AG08395 (cell line): Measurements from ENCODE around the gene KBTBD13.

Experiments used
- DNase-seq: peaks from one replicate; pipeline ENCODE4 v3.0.0; 2012; ENCODE audit warnings: mixed read lengths, low spot score

The KBTBD13 gene

DNA sequence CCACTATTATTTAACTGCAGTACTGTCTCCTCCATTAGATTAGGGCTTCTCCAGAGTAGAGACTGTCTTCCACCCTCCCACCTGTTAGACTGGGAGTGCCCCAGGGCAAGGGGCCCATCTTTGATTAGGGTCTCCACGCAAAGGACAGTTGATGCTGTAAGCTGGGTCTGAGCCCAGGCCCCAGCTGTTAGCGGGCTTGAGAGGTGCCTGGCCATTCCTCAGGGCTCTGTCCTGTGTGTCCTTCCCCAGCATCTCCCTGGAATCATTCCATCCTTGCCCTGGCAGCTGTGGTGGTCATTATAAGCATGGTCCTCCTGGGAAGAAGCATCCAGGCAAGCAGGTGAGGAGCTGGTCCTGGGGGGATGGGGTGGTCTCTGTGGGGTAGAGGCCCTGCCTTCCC lies 25.3 kb upstream of the KBTBD13 start:
- DNase-seq, result no peak

DNA sequence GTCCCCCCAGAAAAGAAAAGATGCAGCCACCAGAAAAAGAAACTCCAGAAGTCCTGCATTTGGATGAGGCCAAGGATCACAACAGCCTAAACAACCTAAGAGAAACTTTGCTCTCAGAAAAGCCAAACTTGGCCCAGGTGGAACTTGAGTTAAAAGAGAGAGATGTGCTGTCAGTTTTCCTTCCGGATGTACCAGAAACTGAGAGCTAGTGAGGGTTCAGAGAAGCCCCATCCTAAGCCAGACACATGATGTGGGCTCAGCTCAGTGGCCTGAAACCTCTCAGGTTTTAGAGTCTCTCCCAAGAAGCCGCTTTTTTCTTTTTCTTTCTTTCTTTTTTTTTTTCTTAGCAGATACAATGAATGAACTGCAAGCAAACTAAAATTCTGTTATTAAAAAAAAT lies 23.6 kb upstream of the KBTBD13 start:
- no peak for DNase-seq

DNA sequence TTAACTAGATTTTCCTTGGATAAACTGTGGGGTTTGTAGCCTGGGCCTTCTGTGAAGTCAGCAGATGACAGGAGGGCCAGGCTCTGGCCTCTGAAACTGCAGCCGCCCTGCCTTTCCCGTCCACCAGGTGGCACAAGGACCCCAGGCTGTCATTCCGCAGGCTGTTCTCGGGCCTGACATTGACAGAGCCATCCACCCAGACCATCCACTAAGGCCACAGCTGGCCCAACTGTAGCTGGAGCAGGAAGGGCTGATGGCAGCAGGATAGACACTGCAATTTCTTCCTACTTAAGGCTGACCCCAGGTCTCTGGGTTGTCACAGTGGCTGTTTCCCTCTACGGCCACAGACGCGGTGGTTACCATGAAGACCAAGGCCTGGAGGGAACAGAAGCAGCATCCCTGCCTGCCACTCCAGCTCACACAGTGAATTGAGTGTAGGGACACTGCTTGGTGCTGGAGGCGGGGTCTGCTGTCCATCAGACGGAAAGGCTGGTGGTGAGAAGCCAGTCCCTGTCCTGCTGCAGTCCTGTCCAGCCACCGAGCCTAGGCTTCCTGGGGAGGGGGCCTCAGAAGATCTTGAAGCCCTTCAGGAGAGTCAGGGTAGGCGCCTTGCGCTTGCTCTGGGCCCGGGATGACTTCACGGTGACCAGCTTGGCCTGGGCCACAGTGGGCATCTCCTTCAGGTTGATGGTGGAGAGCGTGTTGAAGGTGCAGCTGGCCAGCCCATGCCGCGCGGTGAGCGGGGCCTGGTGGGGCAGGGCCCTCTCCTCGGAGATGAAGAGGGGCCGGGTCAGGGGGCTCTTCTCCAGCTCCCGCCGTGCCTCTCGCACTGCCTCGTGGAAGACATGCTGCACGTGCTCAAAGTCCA lies 22.0 kb upstream of the KBTBD13 start:
- DNase-seq, result peak; percentile 87

DNA sequence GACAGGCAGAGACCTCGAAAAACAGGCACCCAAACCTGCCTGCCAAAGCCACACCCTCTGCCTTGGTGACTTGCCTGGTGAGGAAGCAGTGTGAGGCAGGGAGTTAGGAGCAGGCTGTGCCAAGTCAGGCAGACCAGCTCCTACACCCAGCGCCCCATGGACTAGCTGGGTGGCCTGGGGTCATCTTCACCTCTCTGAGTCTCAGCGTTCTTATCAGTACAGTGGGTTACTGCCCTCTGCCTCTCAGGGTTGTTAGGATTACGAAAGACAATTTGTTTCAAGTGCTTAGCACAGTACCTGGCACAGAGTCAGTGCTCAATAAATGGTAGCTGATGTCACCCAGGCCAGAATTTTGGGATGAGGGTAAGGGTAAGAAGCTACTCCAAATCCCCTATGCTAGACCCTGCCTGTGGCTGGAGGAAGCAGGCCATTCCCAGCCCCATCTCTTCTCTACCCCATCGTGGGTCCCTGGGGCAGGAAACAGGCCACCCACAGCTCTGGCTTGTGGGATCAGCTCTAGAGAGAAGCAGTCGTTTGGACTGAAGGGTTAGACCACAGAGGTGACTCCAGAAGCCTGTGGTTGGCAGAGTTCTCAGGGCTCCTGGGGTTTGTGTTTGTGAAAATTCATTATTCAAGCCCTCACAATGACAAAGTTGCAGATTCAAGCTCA lies 21.2 kb upstream of the KBTBD13 start:
- DNase-seq, result no peak

DNA sequence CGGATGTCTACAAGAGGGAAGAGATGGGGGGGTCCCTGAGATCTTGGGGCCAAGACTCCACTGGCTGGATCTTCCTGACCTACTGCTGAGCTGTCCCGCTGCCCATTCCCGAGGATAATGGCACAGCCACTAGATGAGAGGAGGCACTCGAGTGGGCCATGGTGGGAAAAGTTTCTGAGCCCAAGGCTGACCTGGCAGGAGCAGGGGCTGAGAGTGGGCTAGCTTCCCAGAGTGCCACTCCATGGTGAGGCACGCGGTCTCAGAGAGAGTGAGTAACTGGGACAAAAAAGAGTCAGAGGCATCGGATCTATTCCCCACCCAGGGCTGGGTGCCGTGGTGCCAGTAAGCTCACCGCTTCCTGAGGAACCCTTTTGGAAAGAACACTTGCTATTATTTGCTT lies 20.4 kb upstream of the KBTBD13 start:
- no peak for DNase-seq

DNA sequence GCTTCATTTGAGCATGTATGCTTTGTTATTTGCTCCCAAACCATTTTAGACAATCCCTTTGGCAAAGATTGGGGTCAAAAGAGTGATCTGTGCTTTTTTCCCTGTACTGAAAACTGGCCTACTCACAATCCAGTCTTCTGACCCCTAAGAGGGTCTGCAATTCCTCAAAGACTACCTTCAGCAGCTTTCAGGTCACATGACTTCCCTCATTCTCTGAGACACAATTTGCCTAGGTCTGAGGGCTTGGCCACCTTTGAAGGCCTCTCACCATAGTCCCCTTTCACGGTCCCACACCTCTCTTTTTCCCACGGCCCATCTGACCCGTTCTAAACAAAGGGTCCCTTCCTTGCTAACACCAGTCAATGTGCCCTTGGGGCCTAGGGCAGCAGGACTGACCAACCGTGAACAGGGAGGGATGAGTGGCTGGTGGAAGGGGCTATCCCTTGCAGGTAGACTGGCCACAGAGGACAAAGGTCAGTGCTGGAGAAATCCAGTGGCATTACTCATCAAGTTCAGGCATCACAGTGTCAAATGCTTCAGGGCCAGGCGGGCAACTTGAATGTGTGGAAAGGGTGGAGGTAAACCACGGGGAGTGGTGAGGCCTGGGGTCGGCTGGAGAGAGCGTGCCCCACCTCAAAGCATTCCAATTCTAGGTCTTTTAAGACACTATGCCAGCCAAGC lies 19.5 kb upstream of the KBTBD13 start:
- no peak for DNase-seq

DNA sequence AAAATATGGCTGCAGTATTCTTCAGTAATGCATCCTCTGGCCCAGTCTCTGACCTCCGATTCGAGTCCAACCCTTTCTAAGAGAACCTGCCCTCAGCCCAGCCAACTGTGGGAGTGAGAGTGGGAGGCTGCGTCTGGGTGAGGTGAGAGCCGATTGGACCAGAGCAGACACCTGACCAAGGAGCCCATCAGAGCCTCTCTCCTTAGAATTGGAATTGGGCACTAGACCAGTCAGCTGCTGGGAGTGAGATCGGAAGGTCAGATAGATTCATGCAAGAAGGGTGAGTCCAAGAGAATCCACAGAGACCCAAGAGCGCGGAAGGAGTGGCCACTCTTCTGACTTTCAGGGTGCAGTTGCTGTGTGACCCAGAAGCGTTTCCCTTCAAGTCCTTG lies 19.0 kb upstream of the KBTBD13 start:
- DNase-seq, result no peak

DNA sequence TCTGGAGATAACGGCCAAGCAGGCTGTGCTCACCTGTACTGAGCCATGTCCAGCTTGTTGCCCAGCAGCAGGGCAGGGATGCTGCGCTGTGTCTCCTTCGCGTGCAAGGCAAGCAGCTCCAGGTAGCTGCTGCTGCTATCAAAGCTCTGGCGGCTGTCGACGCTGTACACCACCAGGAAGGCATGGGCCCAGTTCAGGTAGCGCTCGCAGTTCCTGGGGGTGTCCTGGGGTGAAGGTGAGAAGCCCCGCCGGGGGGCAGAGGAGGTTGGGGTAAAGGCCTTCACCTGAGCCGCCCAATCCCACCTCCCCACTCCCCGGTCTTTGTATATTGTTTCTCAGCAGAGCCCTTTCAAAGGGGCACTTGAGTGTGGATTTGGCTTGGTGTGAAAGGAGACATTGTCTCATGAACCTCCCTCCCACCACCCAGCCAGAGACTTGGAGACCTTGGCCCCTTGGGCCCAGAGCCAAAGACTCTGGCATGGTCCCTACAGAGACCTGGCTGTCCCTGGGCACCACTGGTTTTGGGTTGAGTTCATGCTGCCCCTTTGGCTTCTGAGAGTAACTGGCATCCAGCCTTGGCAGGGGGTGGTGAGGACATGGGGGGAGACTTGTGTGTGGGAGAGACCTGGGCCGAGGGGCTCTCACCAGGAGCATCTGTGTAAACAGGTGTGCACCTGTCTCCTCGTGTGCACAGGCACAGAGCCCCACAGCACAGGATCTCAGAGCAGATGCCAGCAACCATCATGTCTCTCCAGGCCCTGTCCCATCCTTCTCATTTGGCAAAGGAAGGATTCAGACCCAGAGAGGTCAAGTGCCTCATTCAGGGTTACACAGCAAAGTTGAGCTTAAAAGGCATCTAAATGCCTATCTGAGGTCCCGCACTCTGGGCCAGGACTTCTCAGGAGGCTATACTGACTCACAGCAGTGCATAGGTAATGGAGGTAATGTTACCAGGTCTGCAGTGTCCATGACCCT lies 17.9 kb upstream of the KBTBD13 start:
- DNase-seq, result no peak

DNA sequence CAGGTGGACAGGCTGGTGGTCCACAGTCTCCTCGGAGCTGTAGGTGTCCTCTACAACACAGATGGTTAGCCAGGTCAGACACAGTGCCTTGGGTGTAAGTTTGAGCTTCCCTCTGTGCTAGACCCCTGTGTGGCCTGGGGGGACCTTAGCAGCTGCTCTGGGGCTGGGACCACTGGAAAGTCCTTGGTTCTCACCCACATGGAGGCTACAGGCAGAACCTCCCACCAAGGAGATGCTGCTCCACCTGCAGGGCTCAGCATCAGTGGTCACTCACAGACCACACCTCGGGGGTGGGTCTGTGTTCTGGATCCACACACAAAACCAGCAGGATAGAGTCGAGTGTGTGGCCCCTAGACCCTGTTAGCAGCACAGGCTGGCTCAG lies 17.2 kb upstream of the KBTBD13 start:
- DNase-seq, result no peak

DNA sequence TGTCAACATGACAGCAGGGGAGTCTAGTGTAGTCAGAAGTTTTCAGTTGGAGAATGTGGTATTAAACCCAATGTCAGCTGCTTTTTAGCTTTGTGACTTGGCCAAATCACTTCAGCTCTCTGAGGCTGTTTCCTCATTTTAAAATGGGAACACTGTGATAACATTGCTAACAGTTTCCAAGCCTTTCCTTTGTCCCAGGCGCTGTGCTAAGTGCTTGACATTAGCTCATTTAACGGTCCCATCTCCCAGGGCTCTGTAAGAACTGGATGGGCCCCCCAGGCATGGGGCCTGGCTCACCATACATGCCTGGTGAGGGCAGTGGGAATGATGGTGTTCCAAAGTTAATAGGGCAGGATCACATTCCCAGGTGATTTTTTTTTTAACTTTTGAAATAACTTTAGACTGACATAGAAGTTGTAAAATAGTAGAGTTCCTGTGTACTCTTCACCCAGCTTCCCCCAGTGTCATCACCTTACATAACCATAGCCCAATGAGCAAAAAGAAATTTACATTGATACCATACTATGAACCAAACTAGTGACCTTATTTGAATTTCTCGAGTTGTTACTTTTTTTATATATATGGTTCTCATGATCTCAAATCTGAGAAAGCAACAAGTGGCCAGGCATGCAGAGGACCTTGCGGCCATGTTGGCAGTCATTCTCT lies 16.5 kb upstream of the KBTBD13 start:
- no peak for DNase-seq

DNA sequence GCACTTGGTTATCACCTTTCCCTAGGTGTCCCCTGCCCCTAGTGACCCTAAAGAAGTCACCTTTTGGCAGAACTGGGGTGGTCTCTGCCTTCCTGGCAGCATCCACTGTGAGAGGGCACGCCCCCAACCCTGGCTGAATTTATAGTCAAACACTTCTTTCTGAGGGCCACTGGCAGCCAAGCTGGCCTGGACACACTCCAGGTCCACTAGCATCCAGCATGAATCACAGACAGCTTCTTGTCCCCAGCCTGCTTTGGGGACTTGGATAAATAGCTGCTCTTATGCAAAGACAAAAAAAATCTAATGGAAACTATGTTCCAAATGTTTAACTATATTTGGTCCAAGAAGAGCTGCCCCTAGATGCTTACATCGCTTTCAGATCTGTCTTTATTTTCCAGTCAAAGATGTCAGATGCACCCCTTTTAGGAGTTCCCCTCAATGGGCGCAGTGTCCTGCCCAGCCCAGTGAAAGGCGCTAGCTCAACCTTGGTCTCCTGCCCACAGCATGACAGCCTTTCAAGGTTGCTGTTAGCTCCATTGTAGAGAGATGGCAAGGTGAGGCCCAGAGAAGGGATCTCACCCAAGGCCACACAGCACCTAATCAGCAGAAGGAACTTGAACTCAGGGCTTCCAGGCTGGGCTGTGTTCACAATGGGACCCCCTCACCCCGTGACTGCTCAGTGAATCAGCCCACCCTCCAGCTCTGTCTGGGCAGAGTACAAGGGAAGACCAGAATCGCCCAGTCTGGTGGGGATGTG lies 15.7 kb upstream of the KBTBD13 start:
- DNase-seq, result peak; percentile 40

DNA sequence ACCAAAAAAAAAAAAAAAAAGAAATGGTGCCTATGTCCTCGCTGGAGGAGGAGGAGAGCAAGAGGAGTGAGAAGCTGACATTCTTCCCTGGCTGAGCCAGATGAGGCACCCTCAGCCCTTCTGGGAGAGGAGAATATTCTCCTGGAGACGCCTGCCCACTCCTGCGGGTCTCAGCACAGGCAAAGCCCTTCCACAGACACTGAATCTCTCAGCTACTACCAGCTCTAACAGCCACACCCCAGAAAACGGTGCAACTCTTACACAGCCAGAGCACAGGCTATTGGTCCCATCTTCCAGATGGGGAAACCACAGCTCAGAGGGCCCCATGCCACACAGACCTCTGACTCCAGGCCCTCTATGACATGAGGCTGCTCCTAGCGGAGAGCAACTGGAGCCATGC lies 14.5 kb upstream of the KBTBD13 start:
- DNase-seq, result no peak

DNA sequence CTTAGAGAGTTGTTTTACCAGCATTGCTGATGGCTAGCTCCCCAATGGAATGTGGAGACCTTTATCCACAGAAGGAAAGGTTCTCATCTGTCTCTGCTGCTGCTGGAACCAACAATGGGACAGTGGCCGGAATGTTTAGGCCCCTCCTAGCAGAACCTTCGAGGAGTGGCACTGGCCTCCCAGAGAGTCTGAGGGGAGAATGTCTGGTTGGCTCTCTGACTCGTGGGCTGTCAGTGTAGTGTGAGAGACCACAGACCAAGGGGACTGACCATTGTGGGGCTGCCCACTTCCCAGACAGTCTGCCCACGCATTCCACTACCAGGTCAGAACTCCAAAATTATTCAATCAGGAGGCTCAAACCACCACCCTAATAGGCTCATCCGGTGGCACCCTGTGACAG lies 13.8 kb upstream of the KBTBD13 start:
- no peak for DNase-seq

DNA sequence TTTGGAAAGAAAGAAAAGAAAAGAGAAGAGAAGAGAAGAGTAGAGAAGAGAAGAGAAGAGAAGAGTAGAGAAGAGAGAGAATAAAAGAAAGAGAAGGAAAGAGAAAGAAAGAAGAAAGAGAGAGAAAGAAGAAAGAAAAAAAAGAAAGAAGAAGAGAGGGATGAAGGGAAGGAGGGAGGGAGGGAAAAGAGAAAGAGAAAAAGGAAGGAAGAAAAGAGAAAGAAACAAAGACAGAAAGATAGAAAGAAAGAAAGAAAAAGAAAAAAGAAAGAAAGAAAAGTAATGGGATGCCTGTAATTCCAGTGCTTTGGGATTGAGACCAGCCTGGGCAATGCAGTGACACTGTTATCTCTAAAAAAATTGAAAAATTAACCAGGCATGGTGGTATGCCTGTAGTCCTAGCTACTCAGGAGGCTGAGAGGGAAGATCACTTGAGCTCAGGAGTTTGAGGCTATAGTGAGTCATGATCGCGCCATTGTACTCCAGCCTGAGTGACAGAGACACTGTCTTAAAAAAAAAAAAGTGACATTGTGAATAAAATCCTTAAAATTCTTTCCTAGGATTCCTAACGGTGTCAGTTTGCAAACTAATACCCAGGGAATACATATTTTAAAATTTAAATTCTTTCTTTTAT lies 10.4 kb upstream of the KBTBD13 start:
- DNase-seq, result no peak

DNA sequence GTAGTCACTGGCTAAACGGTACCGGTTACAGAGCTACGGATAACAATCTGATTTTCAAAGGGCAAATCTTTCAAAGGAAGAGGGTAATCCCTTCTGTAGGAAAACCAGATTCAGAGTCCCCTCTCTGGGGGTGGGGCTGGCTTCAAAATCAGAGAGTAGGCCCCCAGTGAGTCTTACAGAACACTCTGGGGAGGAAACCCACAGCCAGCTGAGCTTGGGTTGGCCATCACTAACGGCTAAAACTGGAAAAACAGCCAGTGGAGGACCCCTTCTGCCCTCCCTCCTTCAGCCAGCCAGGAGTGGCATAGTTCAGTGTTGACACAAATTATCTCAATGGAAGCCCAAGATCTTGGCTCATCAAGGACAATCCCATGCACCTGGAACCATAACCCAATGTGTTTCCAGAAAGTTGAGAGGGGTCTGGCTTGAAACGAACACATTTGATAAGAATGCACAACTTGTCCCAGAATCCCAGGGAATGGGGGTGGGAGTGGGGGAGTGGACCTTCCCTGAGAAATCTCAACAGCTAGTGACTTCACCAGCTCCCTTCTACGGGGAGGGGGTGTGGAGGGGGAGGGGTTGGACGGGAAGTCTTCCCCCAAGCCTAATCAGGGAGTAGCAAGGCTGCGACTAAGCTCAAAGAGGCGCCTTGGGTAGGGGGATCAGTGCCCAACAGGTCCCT lies 9.8 kb upstream of the KBTBD13 start:
- no peak for DNase-seq

DNA sequence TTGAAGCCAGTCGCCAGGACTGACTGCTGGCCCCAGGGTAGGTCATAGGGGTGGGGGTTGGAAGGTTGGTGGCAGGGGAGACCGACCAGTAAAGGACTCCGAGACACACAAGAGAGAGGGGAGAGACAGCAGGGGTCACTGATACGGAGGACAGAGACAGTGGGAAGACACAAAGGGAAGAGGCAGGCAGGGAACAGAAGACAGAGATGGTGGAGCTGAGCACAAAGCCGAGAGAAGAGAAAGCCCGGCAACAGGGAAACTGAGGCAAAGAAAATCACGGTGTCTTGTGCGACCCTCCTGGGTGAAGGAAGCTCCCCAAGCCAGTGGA lies 9.3 kb upstream of the KBTBD13 start:
- no peak for DNase-seq

DNA sequence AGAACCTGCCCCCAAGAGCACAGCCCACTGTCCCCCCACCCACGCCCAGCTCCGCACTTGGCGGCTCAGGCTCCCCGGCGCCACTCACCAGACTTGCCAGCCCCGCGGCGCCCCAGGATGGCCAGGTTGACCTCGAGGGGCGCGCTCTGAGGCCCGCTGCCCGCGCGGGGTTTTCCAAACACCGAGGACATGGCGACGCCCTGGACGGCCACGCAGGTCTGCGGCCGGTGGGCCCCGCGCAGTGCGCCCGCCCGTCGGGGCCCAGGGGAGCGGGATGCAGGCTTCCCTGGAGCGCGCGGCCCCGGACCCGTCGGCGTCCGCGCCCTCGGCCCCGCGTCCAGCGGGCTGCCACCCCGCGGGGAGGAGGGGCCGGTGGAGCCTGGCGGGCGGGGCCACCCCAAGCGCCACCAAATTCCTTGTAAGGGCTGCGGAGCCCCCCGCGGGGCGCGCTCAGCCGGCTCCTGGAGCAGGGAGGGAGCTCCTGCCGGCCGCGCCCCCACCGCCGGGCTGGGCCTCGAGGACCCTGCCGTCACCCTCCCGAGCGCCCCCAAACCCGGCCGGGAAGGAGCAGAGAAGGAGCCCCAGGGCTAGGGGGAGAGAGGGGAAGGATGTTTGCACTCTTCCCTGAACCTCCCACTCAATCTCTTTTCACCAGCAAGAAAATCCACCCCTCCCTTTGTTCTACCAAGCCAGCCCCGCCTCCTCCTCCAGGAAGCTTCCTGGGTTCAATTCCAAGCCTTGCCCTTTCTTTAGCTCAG lies 8.7 kb upstream of the KBTBD13 start, which contains the start of gene RASL12:
Gene RASL12 (minus strand): TSS at position 347 of the 758 bp plus-strand sequence. CDS start 156 bp downstream, at position 191.
- DNase-seq, result no peak

DNA sequence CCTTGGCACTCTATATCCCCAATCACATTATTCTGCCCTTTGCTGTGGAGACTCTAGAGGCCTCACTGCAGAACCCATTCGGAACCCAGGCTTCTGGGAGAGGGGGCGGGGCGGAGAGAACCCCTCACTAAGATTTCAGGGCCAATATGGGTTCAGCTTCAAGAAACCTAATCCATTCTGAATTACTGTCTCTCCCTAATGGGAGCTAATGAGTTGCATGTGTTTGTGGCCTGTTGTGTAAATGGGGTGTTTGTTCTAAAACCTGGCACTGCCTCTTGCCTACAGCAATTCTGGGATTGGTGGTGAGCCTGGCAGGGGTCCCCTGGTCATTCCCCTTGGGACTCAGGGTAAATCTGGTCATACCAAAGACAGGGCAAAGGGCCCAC lies 8.2 kb upstream of the KBTBD13 start:
- DNase-seq, result no peak

DNA sequence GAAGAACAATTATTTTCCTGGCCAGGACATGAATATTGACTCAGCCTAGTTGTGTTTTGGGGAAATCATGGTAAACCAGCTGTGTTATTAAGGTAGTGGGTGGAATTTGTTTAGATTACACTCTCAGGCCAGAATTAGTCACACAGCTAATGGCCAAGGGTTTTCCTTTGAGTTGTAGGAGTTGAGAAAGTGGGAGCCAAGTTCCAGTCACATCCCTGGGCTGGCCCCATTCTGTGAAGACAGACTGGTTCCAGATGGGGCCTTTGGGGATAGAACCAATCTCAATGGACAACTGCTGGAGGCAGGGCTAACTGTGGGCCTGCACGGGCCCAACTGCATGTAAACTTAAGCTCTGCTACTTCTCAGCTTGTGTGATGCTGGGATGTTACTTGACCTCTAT lies 7.4 kb upstream of the KBTBD13 start:
- DNase-seq, result peak; percentile 90
